IMR-90 (cell line): ENCODE data around the gene PPEF2. TPM values are rescaled to one million over a fixed set of nuclear protein-coding genes. Genes with fewer than 3 reads are reported as not detected.

Source experiments
- ATAC-seq: fragments of 200-7000 bp; cut with Tn5 transposase; 2 replicates; pipeline ENCODE4 v1.9.1; 2020; ENCODE audit warnings: low read depth, mild to moderate bottlenecking, moderate library complexity
- BruUV-seq: library from RNA; stranded (reverse); fragments of 400-500 nt; replicated peaks from 2 replicates; lab custom pipeline; 2021; lab: Mats Ljungman, UMichigan
- CTCF ChIA-PET: fragments of 300-600 bp; formaldehyde crosslinking; extraction: SDS; loops from one replicate; lab custom pipeline; 2021; ENCODE audit warnings: antibody characterized with exemption; lab: Yijun Ruan, JAX
- POLR2A ChIA-PET: fragments of 300-600 bp; sonication (Branson Sonifier 250); formaldehyde crosslinking; loops from one replicate; lab custom pipeline; 2022; ENCODE audit warnings: antibody characterized with exemption; ENCODE audit not compliant: unreplicated experiment; lab: Charles Lee
- DNase-seq: peaks from one replicate; pipeline ENCODE4 v3.0.0; 2013
- H2AFZ ChIP-seq: replicated peaks from 2 replicates; pipeline ENCODE3; 2013; ENCODE audit warnings: low read length, mild to moderate bottlenecking; ENCODE audit not compliant: poor library complexity
- H2AK5ac ChIP-seq: 2 replicates; pipeline ENCODE4 v1.6.1; 2013; ENCODE audit warnings: low read depth, low read length, inconsistent platforms
- H2AK9ac ChIP-seq: replicated peaks from 2 replicates; pipeline ENCODE3; 2013; ENCODE audit warnings: mild to moderate bottlenecking, low read depth, low read length, moderate library complexity; ENCODE audit not compliant: poor library complexity
- H2BK120ac ChIP-seq: 2 replicates; pipeline ENCODE4 v1.6.1; 2013; ENCODE audit warnings: low read depth, low read length, inconsistent platforms
- H2BK15ac ChIP-seq: 3 replicates; pipeline ENCODE4 v1.6.1; 2013; ENCODE audit warnings: low read depth, low read length, inconsistent platforms
- H2BK20ac ChIP-seq: 2 replicates; pipeline ENCODE4 v1.6.1; 2013; ENCODE audit warnings: low read depth, mild to moderate bottlenecking, inconsistent platforms, low read length, moderate library complexity
- H2BK5ac ChIP-seq: 2 replicates; pipeline ENCODE4 v1.6.1; 2013; ENCODE audit warnings: mild to moderate bottlenecking, low read depth, low read length, inconsistent platforms; ENCODE audit not compliant: poor library complexity, severe bottlenecking
- H3K14ac ChIP-seq: replicated peaks from 2 replicates; pipeline ENCODE4 v1.6.1; 2013; ENCODE audit warnings: low read depth, low read length, inconsistent platforms
- H3K18ac ChIP-seq: 2 replicates; pipeline ENCODE4 v1.6.1; 2013; ENCODE audit warnings: low read depth, low read length, control low read depth
- H3K23ac ChIP-seq: 2 replicates; pipeline ENCODE4 v1.6.1; 2013; ENCODE audit warnings: low read depth, low read length, inconsistent platforms
- H3K27ac ChIP-seq: 2 replicates; pipeline ENCODE4 v1.5.1; 2013; ENCODE audit warnings: mild to moderate bottlenecking, control low read depth, low read length; ENCODE audit not compliant: insufficient read depth
- H3K27me3 ChIP-seq: 2 replicates; pipeline ENCODE4 v1.6.1; 2013; ENCODE audit warnings: low read length; ENCODE audit not compliant: control insufficient read depth, insufficient read depth
- H3K36me3 ChIP-seq: 2 replicates; pipeline ENCODE4 v1.6.1; 2013; ENCODE audit warnings: low read length, mixed read lengths; ENCODE audit not compliant: control insufficient read depth, insufficient read depth
- H3K4ac ChIP-seq: 2 replicates; pipeline ENCODE4 v1.6.1; 2013; ENCODE audit warnings: low read depth, low read length, inconsistent platforms
- H3K4me1 ChIP-seq: 2 replicates; pipeline ENCODE4 v1.6.1; 2013; ENCODE audit warnings: low read length, mixed read lengths; ENCODE audit not compliant: control insufficient read depth, insufficient read depth
- H3K4me2 ChIP-seq: 2 replicates; pipeline ENCODE4 v1.6.1; 2013; ENCODE audit warnings: low read depth, mild to moderate bottlenecking, control low read depth, low read length, moderate library complexity
- H3K4me3 ChIP-seq: 2 replicates; pipeline ENCODE4 v1.5.1; 2013; ENCODE audit warnings: low read depth, mild to moderate bottlenecking, control low read depth, low read length, moderate library complexity; ENCODE audit not compliant: insufficient read depth
- H3K56ac ChIP-seq: 2 replicates; pipeline ENCODE4 v1.6.1; 2013; ENCODE audit warnings: low read length, inconsistent platforms; ENCODE audit not compliant: insufficient read depth; ENCODE audit errors: extremely low read depth
- H3K79me1 ChIP-seq, 2 experiments: 2 replicates each; pipeline ENCODE4 v1.6.1; 2013; ENCODE audit warnings: low read length in 2 of 2, inconsistent platforms in 1 of 2, low read depth in 1 of 2
- H3K9ac ChIP-seq: 2 replicates; pipeline ENCODE4 v1.6.1; 2013; ENCODE audit warnings: low read depth, low read length, control low read depth
- H3K9me1 ChIP-seq: 2 replicates; pipeline ENCODE4 v1.6.1; 2013; ENCODE audit warnings: low read length, inconsistent platforms; ENCODE audit not compliant: insufficient read depth
- H3K9me3 ChIP-seq: 2 replicates; pipeline ENCODE4 v1.6.1; 2013; ENCODE audit warnings: low read length; ENCODE audit not compliant: control insufficient read depth, insufficient read depth
- H4K20me1 ChIP-seq: 2 replicates; pipeline ENCODE4 v1.6.1; 2013; ENCODE audit warnings: low read length, inconsistent platforms; ENCODE audit not compliant: insufficient read depth
- H4K5ac ChIP-seq: 2 replicates; pipeline ENCODE4 v1.6.1; 2013; ENCODE audit warnings: mild to moderate bottlenecking, low read depth, low read length, control low read depth
- H4K8ac ChIP-seq, 2 experiments: 2 replicates each; pipeline ENCODE4 v1.6.1; 2013; ENCODE audit warnings: low read depth in 2 of 2, low read length in 2 of 2, control low read depth in 1 of 2, inconsistent platforms in 1 of 2
- H4K91ac ChIP-seq: 2 replicates; pipeline ENCODE4 v1.6.1; 2013; ENCODE audit warnings: low read depth, low read length, inconsistent platforms; ENCODE audit not compliant: insufficient read depth
- BHLHE40 ChIP-seq: fragments of 150-350 bp; IDR thresholded peaks from 2 replicates; pipeline ENCODE4 v1.6.1; 2016; ENCODE audit warnings: mild to moderate bottlenecking, low read depth, low read length
- CEBPB ChIP-seq: IDR thresholded peaks from 2 replicates; pipeline ENCODE4 v1.6.1; 2012; ENCODE audit warnings: low read depth, low read length, improper control_type of control experiment
- CTCF ChIP-seq: conservative IDR thresholded peaks from 2 replicates; pipeline ENCODE4 v1.5.1; 2012; ENCODE audit warnings: mild to moderate bottlenecking, low read depth, low read length, improper control_type of control experiment
- MAFK ChIP-seq: IDR thresholded peaks from 2 replicates; pipeline ENCODE4 v1.6.1; 2012; ENCODE audit warnings: low read depth, low read length, improper control_type of control experiment
- MAZ ChIP-seq: IDR thresholded peaks from 2 replicates; pipeline ENCODE4 v1.6.1; 2012; ENCODE audit warnings: low read depth, mild to moderate bottlenecking, low read length, improper control_type of control experiment, moderate library complexity, borderline replicate concordance
- NFE2L2 ChIP-seq: fragments of 150-350 bp; IDR thresholded peaks from 2 replicates; pipeline ENCODE4 v1.6.1; 2016; ENCODE audit warnings: low read depth, mild to moderate bottlenecking, low read length
- RAD21 ChIP-seq: IDR thresholded peaks from 2 replicates; pipeline ENCODE4 v1.6.1; 2012; ENCODE audit warnings: low read length, improper control_type of control experiment
- SMC3 ChIP-seq: fragments of 150-350 bp; IDR thresholded peaks from 2 replicates; pipeline ENCODE4 v1.6.1; 2016; ENCODE audit warnings: low read depth, mild to moderate bottlenecking, antibody characterized with exemption, low read length, moderate library complexity
- WGBS, 2 experiments: methylation state at CpG; one replicate each; pipeline versions ENCODE4 v1.1.5 to v1.1.7; 2013; ENCODE audit warnings: missing lambda C conversion rate in 2 of 2; ENCODE audit not compliant: insufficient read length in 1 of 2; ENCODE audit errors: extremely low coverage in 2 of 2; 5-methylcytosine and 5-hydroxymethylcytosine counted together
- dilution Hi-C: fragments of 300-500 bp; cut with HindIII; formaldehyde crosslinking; loops from one replicate; pipeline ENCODE4 v1.14.3; 2018; ENCODE audit warnings: low sequenced_read_pairs; ENCODE audit not compliant: unreplicated experiment
- in situ Hi-C: fragments of 300-500 bp; cut with MboI; formaldehyde crosslinking; loops from 3 replicates; pipeline ENCODE4 v1.14.3; 2019; ENCODE audit warnings: low sequenced_read_pairs, inconsistent platforms, mixed read lengths
- intact Hi-C: fragments of 100-400 bp; cut with micrococcal nuclease; formaldehyde crosslinking; loops from 2 replicates; pipeline ENCODE4 v1.10.0; 2022
- polyA plus RNA-seq, 3 experiments: library from polyadenylated mRNA; depleted of rRNA; stranded (reverse); fragments of >200 nt; gene quantifications; 2 replicates each; pipeline ENCODE4 v1.2.3, GENCODE V29; 2012; ENCODE audit warnings: low replicate concordance in 1 of 3
- total RNA-seq: library from RNA; depleted of rRNA; stranded (reverse); fragments of >200 nt; gene quantifications from 2 replicates; pipeline ENCODE4 v1.2.3, GENCODE V29; 2012

PPEF2 gene
- total and polyA plus RNA-seq, 2 of the 4 experiments (the other 2 are of a cell fraction) = not detected

GRCh38 chr4:75876218-75876617 lies 26.0 kb downstream of the PPEF2 start:
- CTCF ChIA-PET = interaction anchor here (1.1 kb wide), 1 partner anchor 28 kb away, joined by 4 read pairs; no protein-coding TSS in a partner anchor
- in situ Hi-C loops = no loop called here

More at GRCh38 chr4:75876218-75876617, 26.0 kb downstream of the PPEF2 start:
- H2BK15ac ChIP-seq = no peak overlapping the region
- POLR2A ChIA-PET = no interaction called here
- H4K8ac ChIP-seq = no peak overlapping the region
- ATAC-seq (no peak), DNase-seq (no peak)
- 85% methylated on average over 4 of the region's 18 CpGs; no CpG with 5 or more reads in 1 of the 2 experiments for WGBS, 2 experiments
- H2BK20ac ChIP-seq = no peak overlapping the region
- H3K23ac ChIP-seq = no peak overlapping the region
- no peak overlapping the region for H3K9ac ChIP-seq
- H3K14ac ChIP-seq = no peak overlapping the region
- no peaks in the 10 kb centered on the region for H3K9me3 ChIP-seq
- H3K79me1 ChIP-seq = no peaks in the 10 kb centered on the region
- H3K4me3 ChIP-seq = no peak overlapping the region
- H3K4me2 ChIP-seq = no peak overlapping the region
- H3K36me3 ChIP-seq = no peaks in the 10 kb centered on the region
- H3K9me1 ChIP-seq = no peaks in the 10 kb centered on the region
- no peak overlapping the region for H2AK9ac ChIP-seq
- no peak overlapping the region for H2AFZ ChIP-seq
- H2BK120ac ChIP-seq = no peak overlapping the region
- no peak overlapping the region for H4K5ac ChIP-seq
- no peak overlapping the region for H2AK5ac ChIP-seq
- no peak overlapping the region for H4K91ac ChIP-seq
- no peak overlapping the region for H3K56ac ChIP-seq
- dilution Hi-C loops = no loop called here
- intact Hi-C loops = no loop called here
- no peaks in the 10 kb centered on the region for H4K20me1 ChIP-seq
- no peak overlapping the region for H3K27ac ChIP-seq
- TF ChIP-seq CTCF (no peak), NFE2L2 (no peak), MAZ (no peak), BHLHE40 (no peak), MAFK (no peak), RAD21 (no peak), SMC3 (no peak), CEBPB (no peak)
- no peaks in the 10 kb centered on the region for H3K4me1 ChIP-seq
- BruUV-seq = no TSS peak
- peaks cover 27% of the 10 kb centered on the region for H3K27me3 ChIP-seq
- H2BK5ac ChIP-seq = no peak overlapping the region
- no peak overlapping the region for H3K4ac ChIP-seq
- no peak overlapping the region for H3K18ac ChIP-seq
